ENCODE measurements around the gene HLA-DPB1.

Gene HLA-DPB1

GRCh38 chr6:33079580-33079979, 3.8 kb downstream of the HLA-DPB1 start:
- DNase-seq = no peak
- H3K4me3 ChIP-seq (ENCODE audit: low read depth, low read length) = no peak overlapping the region
- H3K27me3 ChIP-seq (ENCODE audit: insufficient read depth, low read depth, severe bottlenecking) = no peaks in the 10 kb centered on the region
- peaks cover 2% of the 10 kb centered on the region; the same call in 1 of the 2 replicates for H3K36me3 ChIP-seq
- TF ChIP-seq CTCF (IDR thresholded peaks at IDR 0.05; ENCODE audit: low read depth, low read length) = no peak
- no peak overlapping the region for H3K27ac ChIP-seq
- no peaks in the 10 kb centered on the region for H3K9me3 ChIP-seq (ENCODE audit: severe bottlenecking)

- Histone ChIP-seq H3K36me3 (peaks cover 7% of the 10 kb centered on the region), H3K27ac (peak overlapping the region; percentile 90), H3K9me3 (ENCODE audit: severe bottlenecking) (no peaks in the 10 kb centered on the region), H3K4me3 (ENCODE audit: low read depth, low read length) (peak overlapping the region; percentile 78), H3K27me3 (ENCODE audit: insufficient read depth, low read depth, severe bottlenecking) (no peaks in the 10 kb centered on the region)
- peak; percentile 98 for DNase-seq
- TF ChIP-seq CTCF (IDR thresholded peaks at IDR 0.05; ENCODE audit: low read depth, low read length) = no peak
These were observed 4.6 kb downstream of the HLA-DPB1 start for GRCh38 chr6:33080127-33081089.

GRCh38 chr6:33081098-33081824, 5.5 kb downstream of the HLA-DPB1 start:
- Histone ChIP-seq H3K27ac (peak overlapping the region; percentile 90), H3K4me3 (ENCODE audit: low read depth, low read length) (peak overlapping the region; percentile 78), H3K9me3 (ENCODE audit: severe bottlenecking) (no peaks in the 10 kb centered on the region), H3K27me3 (ENCODE audit: insufficient read depth, low read depth, severe bottlenecking) (no peaks in the 10 kb centered on the region), H3K36me3 (peaks cover 10% of the 10 kb centered on the region)
- DNase-seq = no peak
- no peak for TF ChIP-seq CTCF (IDR thresholded peaks at IDR 0.05; ENCODE audit: low read depth, low read length)

- H3K27ac ChIP-seq = no peak overlapping the region
- no peak overlapping the region for H3K4me3 ChIP-seq (ENCODE audit: low read depth, low read length)
- DNase-seq = peak; percentile 38
- H3K27me3 ChIP-seq (ENCODE audit: insufficient read depth, low read depth, severe bottlenecking) = no peaks in the 10 kb centered on the region
- peaks cover 13% of the 10 kb centered on the region for H3K36me3 ChIP-seq
- no peaks in the 10 kb centered on the region for H3K9me3 ChIP-seq (ENCODE audit: severe bottlenecking)
- peak; percentile 85 for TF ChIP-seq CTCF (IDR thresholded peaks at IDR 0.05; ENCODE audit: low read depth, low read length)
These were observed 6.9 kb downstream of the HLA-DPB1 start for GRCh38 chr6:33082702-33083101.

- Histone ChIP-seq H3K4me3 (ENCODE audit: low read depth, low read length) (no peak overlapping the region), H3K36me3 (peaks cover 21% of the 10 kb centered on the region), H3K27ac (no peak overlapping the region), H3K27me3 (ENCODE audit: insufficient read depth, low read depth, severe bottlenecking) (no peaks in the 10 kb centered on the region), H3K9me3 (ENCODE audit: severe bottlenecking) (no peaks in the 10 kb centered on the region)
- no peak for DNase-seq
- TF ChIP-seq CTCF (IDR thresholded peaks at IDR 0.05; ENCODE audit: low read depth, low read length) = no peak
These were observed 9.8 kb downstream of the HLA-DPB1 start for GRCh38 chr6:33085627-33086026.

Data from WERI-Rb-1 (cell line).